PFSK-1 (cell line): ENCODE results near the gene ATXN1.

Experiments used
- FOXP2 ChIP-seq: optimal IDR thresholded peaks from 2 replicates; pipeline ENCODE3; 2011; ENCODE audit warnings: borderline replicate concordance, control low read depth, inconsistent platforms; ENCODE audit not compliant: insufficient read depth; ENCODE audit errors: extremely low read length, extremely low read depth
- POLR2AphosphoS5 ChIP-seq: IDR thresholded peaks from 2 replicates; pipeline ENCODE4 v1.6.1; 2012; ENCODE audit warnings: low read depth, mild to moderate bottlenecking, control low read depth, low read length, moderate library complexity
- REST ChIP-seq, 2 experiments: IDR thresholded peaks; 2 replicates each; pipeline versions ENCODE4 v1.6.1 to v1.8.0; 2011 to 2012; ENCODE audit warnings: low read depth in 2 of 2, low read length in 2 of 2, control low read depth in 1 of 2, inconsistent platforms in 1 of 2, mild to moderate bottlenecking in 1 of 2, moderate library complexity in 1 of 2; ENCODE audit not compliant: insufficient read depth in 1 of 2
- SIN3A ChIP-seq: IDR thresholded peaks from 2 replicates; pipeline ENCODE4 v1.6.1; 2012; ENCODE audit warnings: mild to moderate bottlenecking, low read length, moderate library complexity, borderline replicate concordance; ENCODE audit not compliant: insufficient read depth
- TAF1 ChIP-seq: IDR thresholded peaks from 2 replicates; pipeline ENCODE4 v1.6.1; 2012; ENCODE audit warnings: low read length, control low read depth, borderline replicate concordance; ENCODE audit not compliant: insufficient read depth

Gene ATXN1

GRCh38 chr6:16723826-16724225 lies 37.4 kb downstream of the ATXN1 start:
- TF ChIP-seq SIN3A = peak; percentile 85; the same call in 1 of the 2 replicates
- TF ChIP-seq POLR2AphosphoS5 = 0 out of 2 replicates have a peak, but pooled peaks have one; percentile 35
- TF ChIP-seq FOXP2 = no peak

GRCh38 chr6:16723402-16723801 lies 37.9 kb downstream of the ATXN1 start:
- TF ChIP-seq TAF1 = no peak
- TF ChIP-seq FOXP2 = no peak
- no peak for TF ChIP-seq REST (IDR thresholded peaks at IDR 0.05; ENCODE audit: insufficient read depth in 1 of 2, low read depth in 2 of 2, low read length in 2 of 2)
- TF ChIP-seq SIN3A = no peak
- TF ChIP-seq POLR2AphosphoS5 = no peak

GRCh38 chr6:16722630-16723029 lies 38.6 kb downstream of the ATXN1 start:
- TF ChIP-seq TAF1 (no peak), SIN3A (no peak), REST (IDR thresholded peaks at IDR 0.05; ENCODE audit: insufficient read depth in 1 of 2, low read depth in 2 of 2, low read length in 2 of 2) (no peak), POLR2AphosphoS5 (no peak; the same call in 1 of the 2 replicates), FOXP2 (no peak)

GRCh38 chr6:16721977-16722376 lies 39.3 kb downstream of the ATXN1 start:
- TF ChIP-seq POLR2AphosphoS5 (no peak; the same call in 1 of the 2 replicates), TAF1 (no peak), FOXP2 (no peak), REST (IDR thresholded peaks at IDR 0.05; ENCODE audit: insufficient read depth in 1 of 2, low read depth in 2 of 2, low read length in 2 of 2) (no peak; a peak in 1 of 4 replicates), SIN3A (peak; percentile 45; the same call in 1 of the 2 replicates)

GRCh38 chr6:16720861-16721260 lies 40.4 kb downstream of the ATXN1 start:
- TF ChIP-seq FOXP2 = no peak

GRCh38 chr6:16719488-16719887 lies 41.8 kb downstream of the ATXN1 start:
- TF ChIP-seq SIN3A (peak; percentile 80; the same call in 1 of the 2 replicates), POLR2AphosphoS5 (no peak), TAF1 (no peak), REST (IDR thresholded peaks at IDR 0.05; ENCODE audit: insufficient read depth in 1 of 2, low read depth in 2 of 2, low read length in 2 of 2) (no peak), FOXP2 (no peak)
